HG03432 (cell line): ENCODE results near the gene NIT1.

ENCODE experiments used
- ATAC-seq: cut with Tn5 transposase; IDR thresholded peaks from one replicate; pipeline ENCODE4 v1.9.1; 2021; ENCODE audit warnings: mild to moderate bottlenecking, moderate library complexity; ENCODE audit not compliant: unreplicated experiment

The NIT1 gene, protein sequence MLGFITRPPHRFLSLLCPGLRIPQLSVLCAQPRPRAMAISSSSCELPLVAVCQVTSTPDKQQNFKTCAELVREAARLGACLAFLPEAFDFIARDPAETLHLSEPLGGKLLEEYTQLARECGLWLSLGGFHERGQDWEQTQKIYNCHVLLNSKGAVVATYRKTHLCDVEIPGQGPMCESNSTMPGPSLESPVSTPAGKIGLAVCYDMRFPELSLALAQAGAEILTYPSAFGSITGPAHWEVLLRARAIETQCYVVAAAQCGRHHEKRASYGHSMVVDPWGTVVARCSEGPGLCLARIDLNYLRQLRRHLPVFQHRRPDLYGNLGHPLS

DNA sequence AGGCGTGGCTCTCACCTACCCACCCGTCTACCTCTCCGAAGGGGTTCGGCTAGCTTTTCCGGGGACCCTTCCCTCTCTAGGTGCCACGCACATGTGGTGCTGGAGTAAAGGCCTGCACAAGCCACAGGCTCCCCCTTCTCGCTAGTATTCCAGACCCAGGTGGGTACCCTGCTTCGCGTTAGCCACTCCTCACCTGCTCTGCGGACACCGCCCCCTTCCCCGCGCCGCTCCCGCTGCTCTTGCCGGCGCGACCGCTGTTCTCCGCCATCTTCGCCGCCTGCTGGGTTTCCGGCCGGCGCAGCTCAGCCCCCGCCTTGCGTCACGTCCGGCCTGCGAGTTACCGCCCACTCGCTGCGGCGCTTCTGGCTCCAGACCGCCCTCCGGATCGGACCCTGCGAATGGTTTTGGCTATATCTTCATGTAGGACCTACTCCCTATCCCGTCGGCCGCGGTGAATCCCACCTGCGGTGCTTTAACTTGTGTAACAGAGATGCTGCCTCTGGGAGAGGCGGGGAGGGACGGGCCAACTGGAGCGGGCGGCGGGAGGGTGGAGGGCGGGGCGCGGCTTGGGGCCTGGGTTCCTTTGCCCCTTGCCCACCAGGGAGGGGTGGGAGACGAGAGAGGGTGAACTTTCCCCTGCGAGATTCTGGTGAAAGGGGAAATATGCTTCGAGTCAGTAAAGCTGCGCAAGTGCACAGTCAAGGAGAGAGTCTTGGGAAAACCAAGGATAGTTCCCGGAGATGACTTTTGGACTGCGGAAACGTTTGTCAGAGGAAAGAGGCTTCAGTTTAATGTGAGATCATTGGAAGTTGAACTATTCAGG lies at the start of gene NIT1, which contains the start of gene PFDN2:
Gene NIT1 (plus strand): TSS at position 347 of the 823 bp plus-strand sequence. CDS start 72 bp downstream, at position 419.
Gene PFDN2 (minus strand): TSS at position 279 of the 823 bp plus-strand sequence. CDS start 11 bp downstream, at position 268.
- ATAC-seq = peak; percentile 86

DNA sequence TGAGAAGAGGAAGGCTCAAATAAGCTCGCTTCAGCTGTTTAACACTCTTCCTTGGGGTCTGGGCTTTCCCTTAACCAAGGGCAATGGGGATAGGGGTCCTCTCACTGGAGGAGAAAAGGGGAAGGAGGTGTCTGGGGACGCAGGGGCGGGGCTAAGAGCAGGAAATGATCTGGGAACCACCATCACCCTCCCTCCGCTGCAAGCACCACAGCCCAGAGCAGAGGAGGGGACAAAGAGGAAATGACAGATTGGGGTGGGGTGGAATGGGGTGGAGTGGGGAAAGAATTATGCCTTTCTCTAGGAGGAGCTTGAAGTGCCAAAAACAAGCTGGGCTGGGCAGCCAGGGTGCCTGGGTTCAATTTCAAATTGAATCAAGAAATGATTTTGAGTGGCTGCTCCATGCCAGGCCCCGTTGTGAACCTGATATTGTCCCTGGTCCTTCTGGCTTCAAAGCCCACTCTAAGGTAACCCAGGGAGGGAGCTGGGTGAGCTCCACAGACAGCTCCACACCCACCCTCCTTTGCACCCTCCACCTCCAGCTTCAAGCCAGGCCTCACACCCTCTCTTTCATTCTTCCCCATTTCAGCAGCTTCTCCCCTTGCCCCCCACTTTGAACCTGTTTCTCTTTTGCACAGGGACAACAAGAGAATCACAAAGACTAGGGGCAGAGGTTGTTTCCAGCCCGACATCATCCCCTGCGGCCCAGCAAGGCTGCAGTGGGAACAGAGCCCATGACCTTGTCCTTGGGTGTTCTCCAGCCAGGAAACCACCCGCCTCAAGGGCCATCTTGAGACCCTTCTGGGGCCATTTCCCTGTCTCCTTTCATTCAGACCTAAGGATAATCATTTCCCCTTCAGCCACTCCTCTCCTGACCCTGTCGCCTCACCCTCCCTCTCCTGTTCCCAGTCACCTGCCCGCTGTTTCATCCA lies 49.3 kb upstream of the NIT1 start:
- peak; percentile 62 for ATAC-seq

DNA sequence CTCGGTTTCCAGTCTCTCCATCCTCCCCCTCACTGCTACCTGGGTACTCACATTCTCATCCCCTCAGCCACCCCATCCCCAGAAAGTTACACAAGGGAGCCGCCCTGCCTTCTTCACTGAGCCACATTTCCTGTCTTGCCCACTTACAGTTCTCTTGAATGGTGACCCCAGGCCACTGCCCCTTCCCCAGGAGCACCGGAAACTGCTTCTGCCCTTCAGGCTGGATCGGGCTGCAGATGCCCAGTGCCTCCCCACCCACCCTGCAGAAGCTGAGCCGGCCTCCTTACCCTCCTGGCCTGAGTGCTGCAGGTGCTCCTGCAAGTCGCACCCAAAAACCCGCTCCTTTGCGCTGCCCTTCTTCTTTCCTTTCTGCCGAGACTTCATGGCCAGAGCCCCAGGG lies 48.7 kb upstream of the NIT1 start:
- peak; percentile 1 for ATAC-seq

DNA sequence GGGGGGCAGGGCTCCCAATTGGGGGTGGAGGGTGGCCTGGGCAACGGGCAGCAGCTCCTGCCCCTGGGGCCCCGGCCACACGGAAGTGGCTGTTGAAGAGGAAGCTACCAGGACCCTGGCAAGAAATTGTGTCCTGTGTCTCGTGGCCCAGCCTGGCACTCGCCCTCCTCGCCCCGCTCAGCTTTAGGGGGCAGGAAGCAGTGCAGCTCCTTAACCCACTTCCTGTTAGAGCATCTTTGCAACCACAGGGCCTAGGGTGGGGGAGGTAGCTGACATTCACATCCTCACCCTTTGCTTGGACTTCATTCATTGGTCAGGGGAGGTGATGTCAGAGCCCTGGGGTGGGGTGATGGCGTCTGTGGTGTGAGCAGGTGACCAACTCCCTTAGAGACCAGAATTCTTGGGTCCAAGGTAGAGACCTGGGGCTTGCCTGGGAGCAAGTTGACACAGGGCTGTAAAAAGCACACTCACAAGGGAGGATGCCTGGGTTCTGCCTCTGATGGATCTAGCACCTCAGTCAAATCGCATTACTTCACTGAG lies 48.1 kb upstream of the NIT1 start, which contains the start of gene ARHGAP30:
Gene ARHGAP30 (minus strand): TSS at position 161 of the 540 bp plus-strand sequence. CDS start 267 bp downstream, outside the sequence.
- peak; percentile 89 for ATAC-seq

DNA sequence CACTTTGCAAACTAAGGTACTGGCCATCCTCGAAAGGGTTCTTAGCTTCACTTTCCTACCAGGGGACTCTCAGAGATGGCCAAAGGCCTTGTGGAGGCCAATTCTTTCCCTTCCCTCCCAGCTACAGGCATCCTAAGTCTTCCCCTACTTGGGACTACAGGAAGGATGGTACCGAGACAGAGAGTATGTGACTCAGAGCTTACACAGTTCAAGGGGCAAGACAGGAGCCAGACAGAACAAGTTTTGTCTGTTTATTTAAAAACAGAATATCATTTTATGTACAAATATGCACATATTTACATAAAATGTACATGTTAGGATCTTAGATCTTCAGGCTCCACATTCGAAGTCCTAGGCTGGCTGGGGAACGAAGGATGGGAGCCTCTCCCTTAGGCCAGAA lies 47.1 kb upstream of the NIT1 start:
- ATAC-seq = no peak

DNA sequence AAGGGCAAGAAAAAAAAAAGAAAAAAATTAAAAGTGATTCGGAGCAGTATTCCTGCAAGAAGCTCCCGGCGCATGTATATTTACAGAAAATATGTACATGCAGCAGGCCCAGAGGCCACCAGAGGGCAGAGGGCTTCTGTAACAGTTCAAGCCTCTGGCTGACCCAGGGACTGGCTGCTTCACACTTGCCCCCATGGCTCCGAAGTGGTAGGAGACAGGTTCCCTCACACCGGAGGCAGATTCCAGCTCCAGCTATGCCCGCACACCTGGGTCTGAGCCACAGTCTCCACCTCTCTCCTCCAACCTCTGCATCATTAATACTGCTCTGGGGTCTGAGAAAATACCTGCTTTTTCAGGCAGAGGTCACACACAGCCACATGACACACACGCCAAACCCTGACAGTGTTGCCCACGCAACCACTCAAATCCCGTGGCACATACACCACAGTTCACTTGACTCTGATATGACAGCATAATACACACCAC lies 46.0 kb upstream of the NIT1 start:
- ATAC-seq = no peak

DNA sequence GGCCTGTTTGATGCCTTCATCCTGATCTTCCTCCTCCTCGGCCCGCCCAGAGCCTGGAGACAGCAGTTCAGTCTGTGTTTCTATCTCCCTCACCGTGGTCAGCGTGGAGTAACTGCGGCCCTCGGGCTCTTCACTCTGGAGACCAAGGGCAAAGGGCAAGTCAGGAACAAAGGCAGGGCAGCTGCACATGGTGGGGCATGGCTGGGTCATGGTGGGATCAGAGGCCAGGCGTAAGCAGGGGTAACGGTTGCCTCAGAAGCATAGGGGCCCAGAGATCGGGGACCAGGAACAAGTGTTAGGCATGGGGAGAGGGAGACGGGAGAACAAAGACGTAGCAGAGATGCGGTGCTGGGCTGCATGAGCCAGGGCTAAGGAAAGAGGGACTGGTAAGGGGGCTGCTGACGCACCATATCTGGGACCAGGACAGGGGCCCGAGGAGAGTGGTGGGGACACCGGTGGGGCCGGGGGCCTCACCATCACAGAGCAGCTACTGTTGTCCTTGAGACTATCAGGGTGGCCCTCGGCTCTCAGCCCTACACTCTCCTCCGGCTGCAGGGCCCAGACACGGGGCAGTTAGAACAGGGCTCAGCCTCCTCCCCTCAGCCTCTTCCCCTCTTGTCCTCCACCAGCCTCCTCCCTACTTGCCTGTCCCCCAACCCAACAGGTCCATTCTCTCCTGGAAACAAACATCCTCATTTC lies 45.0 kb upstream of the NIT1 start:
- no peak for ATAC-seq

DNA sequence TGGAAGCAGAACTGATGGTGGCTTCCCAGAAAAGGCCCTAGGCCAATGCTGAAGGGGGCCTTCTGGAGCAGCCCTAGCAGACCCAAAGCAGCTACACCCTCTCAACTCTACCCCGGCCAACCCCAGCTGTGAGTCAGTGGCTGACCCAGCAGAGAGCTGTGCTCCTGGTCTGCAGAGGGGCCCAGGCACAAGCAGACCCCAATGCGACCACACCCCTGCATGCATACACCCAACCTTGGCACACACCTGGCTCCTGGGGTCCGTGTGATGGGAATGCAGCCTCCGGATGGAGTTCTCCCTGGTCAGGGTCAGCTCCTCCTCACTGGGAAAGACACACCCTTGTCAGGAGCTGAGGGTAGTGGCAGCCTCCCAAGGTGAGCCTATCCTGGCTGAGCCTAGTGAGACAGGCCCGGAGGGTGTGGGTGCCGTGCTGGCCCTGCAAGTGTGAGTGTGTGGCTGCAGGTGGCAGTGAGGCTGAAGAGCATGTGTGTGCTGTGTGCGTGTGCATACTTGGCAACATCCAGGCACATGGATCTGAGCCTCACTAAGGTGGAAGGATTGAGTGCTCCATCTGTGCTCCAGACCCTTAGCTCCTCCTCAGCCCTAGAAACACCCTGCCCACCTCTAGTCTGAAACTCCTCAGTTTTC lies 44.3 kb upstream of the NIT1 start:
- no peak for ATAC-seq

DNA sequence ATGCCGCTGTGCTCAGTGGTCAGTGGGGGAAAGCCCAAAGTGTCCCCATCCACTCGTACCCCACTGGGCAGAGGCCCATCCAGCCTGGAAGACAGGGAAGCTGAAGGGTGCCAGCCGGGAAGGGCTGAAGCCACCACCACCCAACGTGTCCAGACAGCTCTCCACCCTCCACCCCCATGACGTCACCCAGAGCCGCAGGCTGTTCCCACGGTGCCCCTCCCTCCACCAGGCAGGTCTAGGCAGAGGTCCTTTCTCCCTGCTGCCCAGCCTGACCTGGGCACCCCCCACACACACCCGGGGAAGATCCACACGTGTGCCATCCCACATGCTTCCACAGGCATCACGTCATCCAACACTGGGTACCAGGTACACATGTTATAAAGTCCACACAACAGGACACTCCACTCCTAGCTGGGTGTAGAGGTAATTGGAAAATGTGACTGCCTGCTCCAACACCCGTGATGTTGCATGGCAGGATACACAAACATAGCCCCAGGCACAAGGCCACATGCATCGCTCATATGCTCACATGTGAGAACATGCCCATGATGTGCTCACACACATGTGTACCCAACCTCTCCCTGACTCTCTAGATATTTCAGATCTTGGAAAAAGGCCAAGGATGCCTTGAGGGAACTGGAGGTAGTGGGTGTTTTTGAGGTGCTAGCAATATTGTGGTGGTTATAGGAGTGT lies 43.1 kb upstream of the NIT1 start:
- ATAC-seq = no peak

DNA sequence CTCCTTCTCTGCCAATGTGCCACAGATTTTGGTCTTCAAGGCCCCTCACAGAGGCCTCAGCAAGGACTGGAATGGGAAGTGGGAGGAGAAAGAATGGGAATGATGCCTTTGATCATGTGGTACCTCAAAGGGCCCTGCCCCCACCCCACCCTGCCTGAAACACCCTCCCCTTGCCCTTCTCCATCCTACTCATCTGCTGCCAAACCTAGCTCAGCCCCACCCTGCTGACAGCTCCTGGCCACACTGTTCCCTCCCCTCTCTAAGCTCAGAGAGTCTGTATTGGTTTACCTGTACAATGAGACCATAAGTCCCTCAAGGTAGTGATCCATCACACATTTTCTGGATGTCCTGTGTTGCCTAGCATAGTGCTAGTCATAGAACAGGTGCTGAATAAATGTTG lies 41.5 kb upstream of the NIT1 start:
- no peak for ATAC-seq

DNA sequence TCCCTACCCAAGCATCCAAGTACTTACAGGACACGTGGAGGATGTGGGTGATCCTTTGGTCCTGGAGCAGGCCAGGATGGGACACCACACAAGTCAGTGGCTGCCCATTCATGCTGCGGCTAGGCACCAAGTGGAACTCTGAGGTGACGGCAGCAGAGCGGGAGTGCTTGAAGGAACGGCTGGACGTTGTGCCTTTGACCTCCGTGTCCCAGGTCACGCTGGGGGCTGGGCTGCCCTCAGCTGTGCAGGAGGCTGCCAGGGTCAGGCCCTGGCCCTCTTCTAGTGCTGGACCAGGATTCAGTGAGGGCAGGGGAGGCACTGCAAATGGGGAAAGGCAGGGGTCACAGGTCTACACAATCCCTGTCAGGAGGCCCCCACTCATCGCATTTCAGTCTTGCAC lies 40.5 kb upstream of the NIT1 start:
- no peak for ATAC-seq

DNA sequence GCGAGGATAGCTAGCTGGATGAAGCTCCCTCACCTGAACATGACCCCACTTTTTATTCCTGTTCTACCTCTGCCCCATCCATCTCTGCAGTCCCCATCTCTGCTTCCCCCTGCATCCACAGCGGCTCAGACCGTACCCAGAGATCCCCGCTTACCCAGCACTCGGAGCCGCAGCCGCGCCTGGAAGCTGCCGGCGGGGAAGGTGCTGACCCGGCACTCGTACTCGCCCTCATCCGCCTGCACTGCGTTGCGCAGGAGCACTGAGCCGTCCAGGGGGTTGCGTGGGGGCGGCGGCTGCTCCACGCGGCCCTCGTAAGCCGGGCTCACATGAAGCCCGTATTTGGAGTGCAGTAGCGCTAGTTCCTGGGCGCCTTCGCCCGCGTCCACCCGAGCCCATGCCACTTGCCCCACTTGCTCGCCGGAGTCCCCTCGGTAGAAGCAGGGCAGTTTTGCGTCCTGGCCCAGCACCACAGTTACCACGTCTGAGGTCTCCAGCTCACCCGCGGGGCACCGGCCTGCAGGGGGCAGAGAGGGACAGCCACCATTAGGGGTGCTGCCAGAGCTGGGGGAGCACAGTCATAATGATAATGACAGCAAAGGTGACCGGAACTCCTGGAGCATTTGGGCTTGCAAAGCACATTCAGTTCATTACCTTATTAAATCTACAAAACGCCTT lies 38.3 kb upstream of the NIT1 start:
- no peak for ATAC-seq

DNA sequence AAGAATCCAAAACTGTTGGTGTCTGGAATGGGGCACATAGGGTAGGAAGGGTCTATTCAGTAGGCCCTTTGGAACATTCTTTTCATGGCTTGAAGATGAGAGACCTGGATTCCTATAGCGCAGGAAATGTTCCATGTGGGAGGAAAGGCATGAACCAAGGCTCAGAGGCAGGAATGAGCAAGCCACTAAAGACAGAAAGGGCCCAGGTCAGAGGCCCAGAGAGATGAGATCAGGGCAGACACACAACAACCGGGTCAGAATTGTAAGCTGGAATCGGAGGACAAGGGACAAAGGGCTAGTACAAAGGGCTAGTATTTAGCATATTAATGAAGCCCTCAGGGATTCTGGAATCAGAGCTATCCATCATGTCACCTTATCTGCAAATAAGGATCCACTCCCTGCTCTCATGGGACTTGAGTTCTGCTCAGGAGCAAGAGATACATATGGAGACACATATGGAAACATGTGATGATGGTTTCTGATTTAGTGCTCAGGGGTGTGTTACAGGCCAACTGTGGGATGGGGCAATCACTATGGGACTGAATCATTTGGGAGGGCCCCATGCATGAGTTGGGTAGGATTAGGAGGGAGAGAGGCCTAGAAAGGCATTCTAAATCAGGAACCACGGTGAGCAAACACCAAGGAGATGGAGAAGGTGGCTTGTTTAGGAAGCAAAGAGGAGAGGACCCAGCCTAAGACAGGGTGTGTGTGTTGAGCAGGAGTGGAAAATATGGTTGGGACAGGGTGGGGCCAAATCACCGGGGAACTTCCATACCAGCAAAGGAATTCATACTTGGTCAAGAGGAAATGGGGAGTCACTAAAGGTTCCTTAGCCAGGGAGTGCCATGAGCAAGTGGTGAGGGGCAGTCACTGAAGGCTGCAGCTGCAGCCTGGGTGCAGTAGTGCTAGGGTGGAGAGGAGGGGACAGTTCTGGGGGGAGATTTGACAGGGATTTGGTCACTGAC lies 37.2 kb upstream of the NIT1 start:
- no peak for ATAC-seq

DNA sequence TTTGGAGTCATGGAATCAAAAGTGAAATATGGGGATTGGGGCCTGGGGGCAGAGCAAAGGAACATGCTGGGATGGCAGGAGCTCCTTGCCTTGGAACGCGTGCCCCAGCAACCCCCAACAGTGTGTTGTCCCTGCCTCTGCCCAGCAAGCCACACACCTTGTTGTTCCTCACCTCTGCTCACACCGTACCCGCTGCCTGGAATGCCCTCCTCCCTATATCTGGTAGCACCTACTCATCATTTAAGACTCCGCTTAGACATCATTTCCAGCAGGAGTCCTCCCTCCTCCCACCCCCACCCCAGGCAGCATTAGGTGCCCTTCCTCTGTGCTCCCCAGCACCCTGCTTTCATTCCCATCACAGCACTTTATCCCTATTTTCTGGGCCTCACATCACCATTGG lies 36.4 kb upstream of the NIT1 start:
- ATAC-seq = no peak

DNA sequence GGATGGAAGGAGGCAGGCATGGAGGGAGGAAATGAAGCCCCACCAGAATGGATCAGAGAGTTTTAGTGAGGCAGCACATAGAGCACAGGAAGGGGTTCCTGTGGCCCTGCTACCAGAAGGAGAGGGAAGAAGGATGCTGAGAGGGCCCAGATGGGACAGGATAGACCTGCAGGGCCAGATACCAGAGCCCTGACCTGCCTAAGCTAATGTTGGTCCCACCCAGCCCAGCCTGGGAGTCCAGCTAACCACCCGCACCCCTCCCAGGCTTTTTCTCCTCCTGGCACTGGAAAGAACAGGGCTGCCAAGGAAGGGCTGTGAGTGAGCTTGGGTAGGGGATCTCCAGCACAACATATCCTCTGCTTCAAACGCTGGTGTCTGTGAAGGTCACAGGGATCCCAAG lies 35.4 kb upstream of the NIT1 start:
- ATAC-seq = no peak

DNA sequence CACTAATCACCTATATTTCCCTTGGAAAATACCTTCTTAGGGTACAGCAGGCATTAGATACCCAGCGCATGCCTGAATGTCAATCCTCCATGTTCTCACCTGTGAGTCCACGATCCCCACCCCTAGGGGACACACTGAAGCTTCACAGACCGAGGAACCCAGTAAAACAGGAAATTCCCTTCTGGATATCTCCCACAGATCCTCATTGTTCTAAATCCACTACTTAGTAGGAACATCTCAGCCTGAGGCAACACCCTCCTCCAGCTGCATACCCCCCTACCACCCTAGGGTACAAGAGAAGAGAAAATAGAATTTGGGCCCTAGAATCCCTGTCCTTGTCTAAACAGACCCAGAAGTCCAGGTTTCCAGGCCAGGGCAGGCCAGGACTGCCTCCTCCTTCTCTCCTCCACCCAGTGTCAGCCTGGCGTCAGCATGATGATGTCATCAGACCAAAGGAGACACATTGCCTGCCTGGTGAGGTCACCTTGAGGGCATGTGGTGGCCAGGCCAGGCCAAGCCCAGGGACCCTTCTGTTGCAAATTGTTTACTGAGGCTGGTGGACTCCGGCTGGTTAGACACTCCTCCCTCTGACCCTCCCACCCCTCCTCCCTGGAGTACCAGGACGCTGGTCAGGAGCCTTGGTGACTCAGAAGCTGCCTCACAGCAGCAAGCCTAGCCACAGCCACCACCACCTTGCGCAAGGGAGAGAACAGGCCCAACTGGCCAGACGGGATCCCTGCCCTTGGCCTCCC lies 34.7 kb upstream of the NIT1 start:
- no peak for ATAC-seq
